ENCODE measurements around the gene F2R. TPM values are rescaled to one million over a fixed set of nuclear protein-coding genes. Genes with fewer than 3 reads are reported as not detected.
"Not testable (repeated sequence)": the region's sequence is repeated elsewhere in the genome, so short reads cannot be mapped to it uniquely, and the experiment has no call there.

The F2R gene
- total RNA-seq, 1 donor from 2014 or later = 38.6 TPM

- no peak for TF ChIP-seq CTCF (IDR thresholded peaks at IDR 0.05)
- Histone ChIP-seq H3K4me1 (no peaks in the 10 kb centered on the region), H3K9me3 (no peaks in the 10 kb centered on the region), H3K36me3 (peaks cover 33% of the 10 kb centered on the region), H3K27ac (no peak overlapping the region), H3K4me3 (no peak overlapping the region), H3K27me3 (no peaks in the 10 kb centered on the region)
- DNase-seq (no peak), ATAC-seq (no peak)
- intact Hi-C loops (cut with DNase I) = no loop called here
These were observed 42.8 kb upstream of the F2R start for GRCh38 chr5:76673125-76673524.

- H3K36me3 ChIP-seq = peaks cover 25% of the 10 kb centered on the region
- H3K27me3 ChIP-seq = no peaks in the 10 kb centered on the region
- no peaks in the 10 kb centered on the region for H3K9me3 ChIP-seq
- intact Hi-C loops (cut with DNase I) = no loop called here
- peaks cover 8% of the 10 kb centered on the region for H3K4me1 ChIP-seq
- no peak for TF ChIP-seq CTCF (IDR thresholded peaks at IDR 0.05)
- DNase-seq (no peak), ATAC-seq (no peak)
- H3K4me3 ChIP-seq = no peak overlapping the region
- no peak overlapping the region for H3K27ac ChIP-seq
These were observed 41.4 kb upstream of the F2R start for GRCh38 chr5:76674330-76675066.

- no peak overlapping the region for H3K4me3 ChIP-seq
- H3K36me3 ChIP-seq = peaks cover 21% of the 10 kb centered on the region
- no peaks in the 10 kb centered on the region for H3K27me3 ChIP-seq
- intact Hi-C loops (cut with DNase I) = no loop called here
- TF ChIP-seq CTCF (IDR thresholded peaks at IDR 0.05) = no peak
- H3K9me3 ChIP-seq = no peaks in the 10 kb centered on the region
- DNase-seq = no peak
- H3K27ac ChIP-seq = no peak overlapping the region
- ATAC-seq = no peak
- peaks cover 8% of the 10 kb centered on the region for H3K4me1 ChIP-seq
These were observed 40.6 kb upstream of the F2R start for GRCh38 chr5:76675364-76675763.

- peaks cover 8% of the 10 kb centered on the region for H3K4me1 ChIP-seq
- intact Hi-C loops (cut with DNase I) = no loop called here
- DNase-seq (no peak), ATAC-seq (no peak)
- no peaks in the 10 kb centered on the region for H3K27me3 ChIP-seq
- peaks cover 21% of the 10 kb centered on the region for H3K36me3 ChIP-seq
- H3K9me3 ChIP-seq = no peaks in the 10 kb centered on the region
- H3K27ac ChIP-seq = no peak overlapping the region
- no peak for TF ChIP-seq CTCF (IDR thresholded peaks at IDR 0.05)
- H3K4me3 ChIP-seq = no peak overlapping the region
These were observed 38.0 kb upstream of the F2R start for GRCh38 chr5:76677849-76678472.

GRCh38 chr5:76679231-76679630 is 36.7 kb upstream of the F2R start:
- peaks cover 15% of the 10 kb centered on the region for H3K36me3 ChIP-seq
- TF ChIP-seq CTCF (IDR thresholded peaks at IDR 0.05) = no peak
- intact Hi-C loops (cut with DNase I) = no loop called here
- H3K4me3 ChIP-seq = no peak overlapping the region
- H3K27ac ChIP-seq = no peak overlapping the region
- no peaks in the 10 kb centered on the region for H3K9me3 ChIP-seq
- DNase-seq = no peak
- H3K4me1 ChIP-seq = peaks cover 8% of the 10 kb centered on the region
- H3K27me3 ChIP-seq = no peaks in the 10 kb centered on the region
- ATAC-seq = no peak

- DNase-seq; ATAC-seq; intact Hi-C loops (cut with DNase I); H3K27ac ChIP-seq; H3K4me3 ChIP-seq; H3K4me1 ChIP-seq; H3K9me3 ChIP-seq; H3K27me3 ChIP-seq: not testable (repeated sequence)
- H3K36me3 ChIP-seq = peaks cover 12% of the 10 kb centered on the region
These were observed 35.1 kb upstream of the F2R start for GRCh38 chr5:76680826-76681225.

All from upper lobe of right lung (tissue), 1 donor.